ENCODE results near the gene IMPA2. TPM values are rescaled to one million over a fixed set of nuclear protein-coding genes. Genes with fewer than 3 reads are reported as not detected.

Gene IMPA2
- total RNA-seq, 1 donor from 2014 or later = 85.8 TPM

GRCh38 chr18:11982981-11983380 is 1.7 kb downstream of the IMPA2 start:
- DNase-seq = no peak
- intact Hi-C loops (cut with DNase I) = loop anchor here (5.0 kb wide), 1 partner anchor 49 kb away; no protein-coding TSS in a partner anchor
- ATAC-seq (ENCODE audit: poor library complexity) = no peak

DNA sequence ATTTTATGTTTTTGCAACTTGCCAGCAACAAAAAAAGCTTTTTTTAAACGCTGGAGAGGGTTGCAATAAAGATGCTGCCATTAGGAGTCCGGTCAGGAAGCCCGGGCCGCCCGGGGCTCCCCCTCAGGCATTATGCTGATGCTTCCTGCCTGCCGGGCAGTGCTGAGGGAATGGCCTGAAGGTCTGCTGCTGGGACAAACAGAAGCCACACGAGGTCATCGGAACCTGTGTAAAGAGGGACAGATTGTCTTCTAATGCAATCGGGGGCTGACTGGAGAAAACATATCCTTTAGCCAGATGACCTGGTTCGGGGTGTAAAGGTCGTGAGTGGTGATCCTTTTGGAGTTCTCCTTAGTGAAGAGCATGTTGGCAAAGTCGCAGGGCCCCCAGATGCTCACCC is 2.3 kb downstream of the IMPA2 start:
- ATAC-seq (ENCODE audit: poor library complexity) = no peak
- intact Hi-C loops (cut with DNase I) = loop anchor here (5.0 kb wide), 1 partner anchor 49 kb away; no protein-coding TSS in a partner anchor
- no peak for DNase-seq

DNA sequence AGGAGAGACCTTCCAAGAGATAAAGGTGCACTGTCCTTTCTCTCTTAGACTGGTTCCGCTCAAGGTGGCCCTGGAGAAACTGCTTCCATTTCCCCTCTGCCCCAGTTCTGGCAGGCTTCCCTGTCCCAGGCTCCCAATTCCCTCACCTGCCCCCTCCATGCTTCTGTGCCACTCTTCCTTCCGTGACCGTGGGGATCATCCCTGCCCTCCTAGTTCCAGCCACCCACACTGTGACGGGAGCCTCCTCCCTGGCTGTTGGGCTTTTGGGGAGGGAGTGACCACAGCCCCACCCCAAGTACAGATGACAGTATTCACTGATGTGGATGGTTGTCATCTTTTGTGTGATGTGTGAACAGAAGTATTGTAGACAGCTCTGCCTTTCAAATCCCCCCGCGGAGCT is 2.8 kb downstream of the IMPA2 start:
- ATAC-seq (ENCODE audit: poor library complexity) = no peak
- no peak for DNase-seq
- intact Hi-C loops (cut with DNase I) = loop anchor here (5.0 kb wide), 1 partner anchor 48 kb away; no protein-coding TSS in a partner anchor

GRCh38 chr18:11985586-11985985 is 4.3 kb downstream of the IMPA2 start:
- no peak for DNase-seq
- no peak for ATAC-seq (ENCODE audit: poor library complexity)
- intact Hi-C loops (cut with DNase I) = no loop called here

- DNase-seq = no peak
- ATAC-seq (ENCODE audit: poor library complexity) = no peak
- intact Hi-C loops (cut with DNase I) = no loop called here
Observed at GRCh38 chr18:11986061-11986460, 4.8 kb downstream of the IMPA2 start.

GRCh38 chr18:11987527-11987926 is 6.2 kb downstream of the IMPA2 start:
- DNase-seq (no peak), ATAC-seq (ENCODE audit: poor library complexity) (peak; percentile 86)
- intact Hi-C loops (cut with DNase I) = no loop called here

DNA sequence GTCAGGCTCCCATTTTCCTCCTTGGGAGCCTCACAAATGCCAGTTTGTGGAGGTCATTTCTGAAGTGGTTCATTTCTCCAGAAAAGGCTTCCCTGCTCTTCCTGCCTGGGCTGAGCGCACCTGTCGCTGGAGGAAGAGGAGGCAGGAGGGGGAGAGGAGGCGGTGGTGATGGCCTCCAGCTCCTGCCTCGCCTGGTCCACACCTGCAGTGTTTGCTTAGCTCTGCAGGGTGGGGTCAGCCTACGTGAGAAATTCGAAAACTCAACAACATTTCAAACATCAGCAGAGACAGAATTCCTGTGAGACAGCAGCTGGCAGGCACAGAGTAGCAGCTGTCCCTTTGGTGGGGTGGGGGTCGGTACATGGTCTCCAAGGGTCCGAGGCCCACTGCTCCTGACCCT is 7.9 kb downstream of the IMPA2 start:
- no peak for ATAC-seq (ENCODE audit: poor library complexity)
- DNase-seq = no peak
- intact Hi-C loops (cut with DNase I) = no loop called here

GRCh38 chr18:11989966-11990380 is 8.7 kb downstream of the IMPA2 start:
- intact Hi-C loops (cut with DNase I) = loop anchor here (5.0 kb wide), 1 partner anchor 53 kb away; no protein-coding TSS in a partner anchor
- DNase-seq (no peak), ATAC-seq (ENCODE audit: poor library complexity) (no peak)

- intact Hi-C loops (cut with DNase I) = loop anchor here (5.0 kb wide), 1 partner anchor 53 kb away; no protein-coding TSS in a partner anchor
- DNase-seq (no peak), ATAC-seq (ENCODE audit: poor library complexity) (no peak)
Observed at GRCh38 chr18:11990539-11990938, 9.2 kb downstream of the IMPA2 start.

DNA sequence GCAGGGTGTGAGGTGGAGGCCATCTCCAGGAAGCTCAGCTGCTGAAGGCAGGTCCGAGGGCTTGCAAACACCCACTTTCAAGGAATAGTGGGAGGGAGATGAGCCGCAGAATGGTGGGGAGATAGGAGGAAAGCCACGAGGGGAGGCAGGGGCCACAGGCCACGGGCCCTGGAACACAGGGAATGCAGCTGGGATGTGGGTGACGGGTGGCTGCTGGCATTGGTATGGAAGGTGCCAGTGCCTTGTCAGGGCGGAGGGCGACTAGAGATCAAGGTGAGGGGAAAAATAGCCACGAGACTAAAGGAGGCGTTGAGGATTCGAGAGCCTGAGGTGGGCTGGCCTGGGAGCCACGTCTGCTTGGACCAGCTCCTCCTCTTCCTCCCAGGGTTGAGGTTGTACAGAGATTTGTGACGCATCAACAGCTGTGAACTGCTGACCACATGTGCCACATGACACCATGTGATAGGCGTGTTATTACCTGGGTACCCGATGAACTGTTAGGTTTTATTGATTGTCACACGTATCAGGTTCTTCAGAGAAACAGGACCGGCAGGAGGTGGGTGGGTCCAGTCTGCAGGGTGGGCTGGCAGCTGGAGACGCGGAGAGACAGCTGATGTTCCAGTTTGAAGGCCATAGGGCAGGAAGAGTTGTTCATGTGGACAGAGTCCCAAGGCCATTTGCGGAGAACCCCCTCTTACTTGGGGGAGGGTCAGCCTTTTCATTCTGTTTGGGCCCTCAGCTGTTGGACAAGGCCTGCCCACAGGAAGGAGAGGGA is 9.9 kb downstream of the IMPA2 start:
- intact Hi-C loops (cut with DNase I) = loop anchor here (5.0 kb wide), 1 partner anchor 54 kb away; no protein-coding TSS in a partner anchor
- ATAC-seq (ENCODE audit: poor library complexity) (no peak), DNase-seq (no peak)

DNA sequence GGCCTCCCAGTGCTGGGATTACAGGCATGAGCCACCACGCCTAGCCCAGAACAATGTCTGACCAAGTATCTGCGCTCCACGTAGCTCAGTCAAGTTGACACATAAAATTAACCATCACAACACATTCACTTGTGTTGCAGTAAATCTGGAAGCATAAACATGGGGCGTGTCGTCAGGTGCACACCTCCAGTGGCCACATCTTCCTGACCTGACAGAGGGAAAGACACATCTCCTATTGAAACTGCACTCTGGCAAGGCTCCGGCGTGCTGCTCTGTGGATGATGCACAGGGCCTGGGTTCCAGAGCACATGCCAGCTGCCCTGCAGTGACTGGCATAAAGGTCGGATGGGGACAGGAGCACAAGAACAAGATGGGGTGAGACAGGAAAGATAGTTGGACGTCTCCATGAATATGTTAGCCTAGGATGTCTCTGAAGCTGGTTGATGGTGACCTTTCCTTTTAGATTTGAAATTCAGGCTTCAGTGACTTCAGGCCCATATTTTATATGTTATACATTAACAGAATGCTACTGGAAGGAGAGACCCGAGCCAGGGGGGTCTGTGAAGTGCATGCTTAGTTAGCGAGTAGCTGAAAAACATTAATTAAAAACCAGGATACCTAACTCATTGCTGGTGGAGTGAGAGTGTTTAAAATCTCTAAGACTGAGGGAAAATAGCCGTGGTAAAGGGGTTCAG is 10.9 kb downstream of the IMPA2 start:
- intact Hi-C loops (cut with DNase I) = loop anchor here (5.0 kb wide), 1 partner anchor 55 kb away; no protein-coding TSS in a partner anchor
- ATAC-seq (ENCODE audit: poor library complexity) = no peak
- DNase-seq = no peak

- intact Hi-C loops (cut with DNase I) = loop anchor here (5.0 kb wide), 1 partner anchor 56 kb away; no protein-coding TSS in a partner anchor
- DNase-seq (no peak), ATAC-seq (ENCODE audit: poor library complexity) (no peak)
Observed at GRCh38 chr18:11993264-11993916, 12.1 kb downstream of the IMPA2 start.

- ATAC-seq (ENCODE audit: poor library complexity) (peak; percentile 53), DNase-seq (no peak)
- intact Hi-C loops (cut with DNase I) = loop anchor here (5.0 kb wide), 1 partner anchor 57 kb away; no protein-coding TSS in a partner anchor
Observed at GRCh38 chr18:11994336-11994702, 13.0 kb downstream of the IMPA2 start.

DNA sequence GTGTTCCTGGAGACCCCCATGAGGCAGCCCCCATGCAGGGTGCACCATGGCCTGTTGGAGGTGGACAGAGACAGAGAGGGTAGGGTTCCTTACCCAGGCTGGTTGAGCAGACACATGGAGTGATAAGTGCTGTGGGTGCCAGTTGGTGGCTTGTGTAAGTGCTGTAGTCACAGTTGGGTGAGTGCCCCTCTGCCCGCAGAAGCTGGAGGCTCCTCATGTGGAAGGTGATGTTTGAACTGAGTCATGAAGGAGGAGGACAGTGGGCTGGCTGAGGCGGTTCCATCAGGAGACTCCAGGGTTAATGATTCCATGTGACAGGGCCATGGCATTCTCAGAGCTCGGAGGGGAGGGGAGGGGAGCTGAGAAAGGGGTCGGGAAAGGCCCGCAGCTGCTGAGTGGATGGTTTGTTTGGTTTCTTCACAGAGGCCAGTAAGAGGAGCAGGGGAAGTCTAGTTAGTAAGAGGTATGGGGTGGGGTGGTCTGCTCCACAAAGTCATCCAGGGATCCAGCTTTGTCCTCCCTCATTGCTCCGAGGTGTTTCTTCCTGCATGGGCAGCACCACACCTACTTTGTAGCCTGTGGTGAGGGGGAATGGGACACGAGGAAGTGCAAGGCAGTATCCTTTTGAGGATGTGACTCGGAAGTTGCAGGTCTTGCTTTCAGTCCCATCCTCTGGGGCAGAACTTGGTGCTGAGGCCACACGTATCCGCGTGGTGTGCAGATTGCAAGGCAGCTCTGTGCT is 13.6 kb downstream of the IMPA2 start:
- intact Hi-C loops (cut with DNase I) = loop anchor here (5.0 kb wide), 1 partner anchor 58 kb away; no protein-coding TSS in a partner anchor
- DNase-seq (no peak), ATAC-seq (ENCODE audit: poor library complexity) (peak; percentile 1)

- intact Hi-C loops (cut with DNase I) = no loop called here
- ATAC-seq (ENCODE audit: poor library complexity) (peak; percentile 87), DNase-seq (peak; percentile 87)
Observed at GRCh38 chr18:11995445-11996189, 14.3 kb downstream of the IMPA2 start.

GRCh38 chr18:11996190-11996754 is 15.0 kb downstream of the IMPA2 start:
- no peak for DNase-seq
- no peak for ATAC-seq (ENCODE audit: poor library complexity)
- intact Hi-C loops (cut with DNase I) = no loop called here

GRCh38 chr18:11996907-11997306 is 15.6 kb downstream of the IMPA2 start:
- ATAC-seq (ENCODE audit: poor library complexity) (no peak), DNase-seq (no peak)
- intact Hi-C loops (cut with DNase I) = no loop called here

DNA sequence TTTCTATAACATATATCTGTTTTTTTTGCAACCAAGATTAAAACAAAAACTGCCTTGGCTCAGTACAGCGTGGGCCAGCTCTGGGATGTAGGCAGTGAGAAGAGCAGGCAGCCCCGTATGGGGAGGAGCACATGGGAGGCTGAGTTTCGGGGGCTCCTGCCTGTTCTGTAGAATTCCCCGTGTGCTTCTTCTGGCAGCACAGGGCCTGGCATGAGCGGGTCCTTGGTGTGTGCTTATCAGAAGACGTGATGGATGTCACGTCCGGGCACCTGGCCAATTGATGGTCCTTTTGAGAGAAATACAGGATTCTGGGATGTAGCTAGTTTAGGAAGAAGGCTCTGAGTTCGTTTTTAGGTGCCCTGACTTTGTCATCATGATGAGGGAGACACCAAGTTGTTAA is 16.2 kb downstream of the IMPA2 start:
- intact Hi-C loops (cut with DNase I) = no loop called here
- DNase-seq (no peak), ATAC-seq (ENCODE audit: poor library complexity) (no peak)

All from Right ventricle myocardium superior (tissue), 1 donor.